HG03521 (cell line): ENCODE data around the gene FOSB.

Source experiments
- ATAC-seq: cut with Tn5 transposase; IDR thresholded peaks from one replicate; pipeline ENCODE4 v1.9.1; 2021; ENCODE audit warnings: mild to moderate bottlenecking, moderate library complexity; ENCODE audit not compliant: unreplicated experiment

Gene FOSB

DNA sequence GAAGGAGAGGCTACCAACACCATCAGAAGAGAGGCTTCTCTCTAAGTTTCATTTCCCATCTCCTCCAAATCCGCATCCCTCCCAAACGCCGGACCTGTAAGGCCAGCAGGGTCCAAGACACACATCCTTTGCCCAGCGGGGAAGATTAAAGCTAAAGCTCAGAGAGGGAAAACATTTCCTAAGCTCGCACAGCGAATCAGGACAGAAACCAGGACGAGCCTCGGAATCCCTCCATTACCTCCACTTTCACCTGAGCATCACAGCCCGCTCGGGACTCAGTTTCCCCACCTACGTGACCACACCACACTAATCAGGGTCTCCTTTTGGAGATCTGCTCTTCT lies 711 bp upstream of the FOSB start:
- ATAC-seq = no peak

DNA sequence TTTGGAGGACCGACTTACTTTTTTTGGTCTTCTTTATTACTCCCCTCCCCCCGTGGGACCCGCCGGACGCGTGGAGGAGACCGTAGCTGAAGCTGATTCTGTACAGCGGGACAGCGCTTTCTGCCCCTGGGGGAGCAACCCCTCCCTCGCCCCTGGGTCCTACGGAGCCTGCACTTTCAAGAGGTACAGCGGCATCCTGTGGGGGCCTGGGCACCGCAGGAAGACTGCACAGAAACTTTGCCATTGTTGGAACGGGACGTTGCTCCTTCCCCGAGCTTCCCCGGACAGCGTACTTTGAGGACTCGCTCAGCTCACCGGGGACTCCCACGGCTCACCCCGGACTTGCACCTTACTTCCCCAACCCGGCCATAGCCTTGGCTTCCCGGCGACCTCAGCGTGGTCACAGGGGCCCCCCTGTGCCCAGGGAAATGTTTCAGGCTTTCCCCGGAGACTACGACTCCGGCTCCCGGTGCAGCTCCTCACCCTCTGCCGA lies 409 bp downstream of the FOSB start:
- peak; percentile 8 for ATAC-seq

DNA sequence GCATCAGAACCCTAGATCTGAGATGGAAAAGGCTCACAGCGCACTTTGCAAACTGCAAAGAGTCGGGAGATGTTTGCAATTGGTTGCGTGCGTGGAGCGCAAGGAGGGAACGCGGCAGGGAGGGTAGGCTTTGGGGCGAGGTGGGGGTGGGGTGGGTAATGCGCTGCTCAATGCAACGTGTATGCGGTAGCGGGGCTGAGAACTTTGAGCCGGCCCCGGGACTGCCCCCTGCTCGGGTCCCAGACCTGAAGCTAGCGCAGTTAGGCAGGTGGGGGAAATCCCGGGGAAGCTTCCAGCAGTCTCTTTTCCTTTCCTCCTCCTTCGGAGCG lies 971 bp downstream of the FOSB start:
- ATAC-seq = no peak

DNA sequence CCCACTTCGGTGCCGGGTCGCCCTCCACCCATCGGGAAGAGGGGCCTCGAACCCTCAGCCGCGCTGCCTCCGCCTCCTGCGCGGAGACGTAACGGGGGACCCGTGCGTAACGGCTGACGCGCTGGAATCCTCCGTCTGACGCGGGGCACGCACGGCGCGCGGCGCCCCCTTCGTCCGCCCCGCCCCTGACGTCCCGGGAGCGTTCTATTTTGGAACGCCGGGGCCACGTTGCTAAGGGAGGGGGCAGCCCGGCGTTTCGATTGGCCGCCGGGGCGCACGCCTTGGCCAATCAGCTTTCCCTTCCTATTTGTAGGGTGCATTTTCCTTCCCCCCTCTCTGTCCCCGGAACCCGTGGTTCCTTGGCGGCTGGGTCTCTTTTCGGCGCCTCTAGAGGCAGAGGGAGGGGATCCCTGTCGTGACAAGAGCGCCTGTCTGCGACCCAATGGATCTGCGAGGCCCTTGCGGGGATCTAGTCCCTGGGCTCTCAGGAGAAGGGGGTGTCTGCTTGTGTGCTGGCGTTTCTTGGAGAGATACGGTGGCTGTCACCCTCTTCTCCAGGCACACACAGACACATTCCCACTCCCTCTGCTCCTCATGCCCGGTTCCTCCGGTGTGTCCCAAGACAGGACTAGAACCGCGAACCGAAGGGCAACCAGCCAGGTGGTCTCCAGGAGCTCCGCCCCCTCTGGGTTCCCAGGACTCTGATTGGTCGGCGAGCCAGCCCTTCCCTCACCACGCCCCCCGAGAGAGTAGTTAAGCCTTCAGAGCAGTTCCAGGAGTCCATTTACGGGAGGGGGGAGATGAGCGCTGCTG lies 1.5 kb downstream of the FOSB start:
- peak; percentile 52 for ATAC-seq

DNA sequence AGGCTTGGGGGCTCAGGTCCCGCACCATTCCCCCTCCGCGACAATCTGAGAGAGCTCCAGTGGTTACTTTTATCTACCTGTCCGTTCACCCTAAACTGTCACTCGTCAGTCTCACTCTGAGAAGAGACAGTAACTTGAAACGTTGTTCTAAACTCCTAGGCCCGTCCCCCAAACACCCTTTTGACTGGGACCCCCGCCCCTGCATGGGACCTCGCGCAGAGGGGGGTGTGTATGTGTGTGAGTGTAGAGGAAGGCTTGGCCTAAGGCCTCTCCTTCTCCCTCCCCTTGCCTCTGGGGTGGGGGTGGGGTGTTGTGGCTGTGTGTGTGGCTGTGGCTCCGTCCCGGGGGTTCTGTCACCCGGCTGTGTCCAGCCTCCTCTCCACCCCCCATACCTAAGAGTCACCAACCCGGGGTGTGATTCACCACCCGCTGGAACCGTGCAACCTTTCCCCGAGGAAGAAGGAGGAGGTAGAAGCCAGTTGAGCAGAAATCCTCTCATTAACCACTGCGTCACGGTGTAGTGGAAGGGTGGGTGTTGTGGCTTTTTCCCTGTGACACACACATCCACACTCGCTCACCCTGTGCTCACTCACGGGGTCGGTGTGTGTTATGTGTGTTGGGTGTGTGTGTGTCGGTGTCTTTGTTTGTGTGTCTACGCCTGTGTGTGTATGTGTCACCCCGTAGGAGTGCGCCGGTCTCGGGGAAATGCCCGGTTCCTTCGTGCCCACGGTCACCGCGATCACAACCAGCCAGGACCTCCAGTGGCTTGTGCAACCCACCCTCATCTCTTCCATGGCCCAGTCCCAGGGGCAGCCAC lies 2.4 kb downstream of the FOSB start:
- ATAC-seq = no peak

DNA sequence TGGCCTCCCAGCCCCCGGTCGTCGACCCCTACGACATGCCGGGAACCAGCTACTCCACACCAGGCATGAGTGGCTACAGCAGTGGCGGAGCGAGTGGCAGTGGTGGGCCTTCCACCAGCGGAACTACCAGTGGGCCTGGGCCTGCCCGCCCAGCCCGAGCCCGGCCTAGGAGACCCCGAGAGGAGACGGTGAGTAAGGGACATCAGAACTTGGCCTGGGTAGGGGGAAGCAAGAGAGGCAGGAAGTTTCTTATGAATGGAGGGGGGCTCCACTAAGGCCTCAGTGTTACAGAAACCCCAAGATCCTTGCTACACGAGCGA lies 2.9 kb downstream of the FOSB start:
- no peak for ATAC-seq

DNA sequence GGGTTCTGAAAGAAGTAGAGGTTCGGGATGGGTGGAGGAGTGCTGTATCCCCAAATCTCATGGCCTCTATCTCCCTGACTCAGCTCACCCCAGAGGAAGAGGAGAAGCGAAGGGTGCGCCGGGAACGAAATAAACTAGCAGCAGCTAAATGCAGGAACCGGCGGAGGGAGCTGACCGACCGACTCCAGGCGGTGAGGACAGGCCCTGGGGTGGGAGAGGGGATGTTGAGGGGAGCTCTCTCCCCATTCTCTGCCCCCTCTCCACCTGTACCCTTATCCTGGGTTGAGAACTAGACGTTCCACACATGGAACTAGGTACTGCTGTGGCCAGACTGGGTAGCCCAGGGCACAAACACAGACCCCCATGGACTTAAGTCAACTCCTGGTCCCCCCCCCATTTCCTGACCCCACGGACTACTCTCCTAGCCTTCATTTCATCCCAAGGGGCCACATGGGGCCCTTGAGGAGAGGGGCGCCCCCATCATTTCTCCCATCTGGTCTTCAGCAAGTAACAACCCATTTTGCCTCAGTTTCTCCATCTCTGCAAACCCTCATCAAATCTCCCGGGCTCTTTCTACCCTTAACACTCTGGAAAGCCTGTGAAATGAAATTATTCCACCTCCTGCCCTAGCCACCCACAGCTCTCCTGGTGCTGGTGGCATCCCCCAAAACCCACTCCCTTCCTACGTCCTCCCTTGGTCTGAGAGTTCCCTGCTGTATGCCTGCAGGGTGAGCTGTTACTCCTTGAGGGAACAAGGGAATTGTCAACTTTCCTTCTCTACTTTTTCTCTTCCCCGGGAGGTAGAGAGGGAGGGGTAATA lies 3.5 kb downstream of the FOSB start:
- ATAC-seq = no peak

DNA sequence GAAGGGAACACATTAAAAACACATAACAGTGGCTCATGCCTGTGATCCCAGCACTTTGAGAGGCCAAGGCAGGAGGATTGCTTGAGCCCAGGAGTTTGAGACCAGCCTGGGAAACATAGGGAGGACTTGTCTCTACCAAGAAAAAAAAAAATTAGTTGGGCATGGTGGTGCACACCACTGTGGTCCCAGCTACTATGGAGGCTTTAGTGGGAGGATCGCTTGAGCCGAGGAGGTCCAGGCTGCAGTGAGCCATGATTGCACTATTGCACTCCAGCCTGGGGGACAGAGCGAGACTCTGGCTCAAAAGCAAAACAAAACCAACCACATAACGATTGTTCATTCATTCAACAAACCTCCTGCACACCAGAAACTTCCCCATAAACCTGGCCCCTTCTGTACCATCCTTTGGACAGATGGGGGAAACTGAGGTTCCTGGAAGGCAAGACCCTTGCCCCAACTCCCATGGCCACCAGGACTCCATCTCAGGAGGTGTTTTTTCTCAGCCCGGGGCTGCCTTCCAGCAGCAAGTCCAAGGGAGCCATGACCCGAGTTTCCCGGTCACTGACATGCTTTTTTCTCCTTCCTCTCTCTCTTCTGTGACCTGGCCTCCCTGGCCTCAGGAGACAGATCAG lies 4.3 kb downstream of the FOSB start:
- ATAC-seq = no peak

DNA sequence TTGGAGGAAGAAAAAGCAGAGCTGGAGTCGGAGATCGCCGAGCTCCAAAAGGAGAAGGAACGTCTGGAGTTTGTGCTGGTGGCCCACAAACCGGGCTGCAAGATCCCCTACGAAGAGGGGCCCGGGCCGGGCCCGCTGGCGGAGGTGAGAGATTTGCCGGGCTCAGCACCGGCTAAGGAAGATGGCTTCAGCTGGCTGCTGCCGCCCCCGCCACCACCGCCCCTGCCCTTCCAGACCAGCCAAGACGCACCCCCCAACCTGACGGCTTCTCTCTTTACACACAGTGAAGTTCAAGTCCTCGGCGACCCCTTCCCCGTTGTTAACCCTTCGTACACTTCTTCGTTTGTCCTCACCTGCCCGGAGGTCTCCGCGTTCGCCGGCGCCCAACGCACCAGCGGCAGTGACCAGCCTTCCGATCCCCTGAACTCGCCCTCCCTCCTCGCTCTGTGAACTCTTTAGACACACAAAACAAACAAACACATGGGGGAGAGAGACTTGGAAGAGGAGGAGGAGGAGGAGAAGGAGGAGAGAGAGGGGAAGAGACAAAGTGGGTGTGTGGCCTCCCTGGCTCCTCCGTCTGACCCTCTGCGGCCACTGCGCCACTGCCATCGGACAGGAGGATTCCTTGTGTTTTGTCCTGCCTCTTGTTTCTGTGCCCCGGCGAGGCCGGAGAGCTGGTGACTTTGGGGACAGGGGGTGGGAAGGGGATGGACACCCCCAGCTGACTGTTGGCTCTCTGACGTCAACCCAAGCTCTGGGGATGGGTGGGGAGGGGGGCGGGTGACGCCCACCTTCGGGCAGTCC lies 5.0 kb downstream of the FOSB start:
- no peak for ATAC-seq

DNA sequence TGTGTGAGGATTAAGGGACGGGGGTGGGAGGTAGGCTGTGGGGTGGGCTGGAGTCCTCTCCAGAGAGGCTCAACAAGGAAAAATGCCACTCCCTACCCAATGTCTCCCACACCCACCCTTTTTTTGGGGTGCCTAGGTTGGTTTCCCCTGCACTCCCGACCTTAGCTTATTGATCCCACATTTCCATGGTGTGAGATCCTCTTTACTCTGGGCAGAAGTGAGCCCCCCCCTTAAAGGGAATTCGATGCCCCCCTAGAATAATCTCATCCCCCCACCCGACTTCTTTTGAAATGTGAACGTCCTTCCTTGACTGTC lies 5.5 kb downstream of the FOSB start:
- no peak for ATAC-seq

DNA sequence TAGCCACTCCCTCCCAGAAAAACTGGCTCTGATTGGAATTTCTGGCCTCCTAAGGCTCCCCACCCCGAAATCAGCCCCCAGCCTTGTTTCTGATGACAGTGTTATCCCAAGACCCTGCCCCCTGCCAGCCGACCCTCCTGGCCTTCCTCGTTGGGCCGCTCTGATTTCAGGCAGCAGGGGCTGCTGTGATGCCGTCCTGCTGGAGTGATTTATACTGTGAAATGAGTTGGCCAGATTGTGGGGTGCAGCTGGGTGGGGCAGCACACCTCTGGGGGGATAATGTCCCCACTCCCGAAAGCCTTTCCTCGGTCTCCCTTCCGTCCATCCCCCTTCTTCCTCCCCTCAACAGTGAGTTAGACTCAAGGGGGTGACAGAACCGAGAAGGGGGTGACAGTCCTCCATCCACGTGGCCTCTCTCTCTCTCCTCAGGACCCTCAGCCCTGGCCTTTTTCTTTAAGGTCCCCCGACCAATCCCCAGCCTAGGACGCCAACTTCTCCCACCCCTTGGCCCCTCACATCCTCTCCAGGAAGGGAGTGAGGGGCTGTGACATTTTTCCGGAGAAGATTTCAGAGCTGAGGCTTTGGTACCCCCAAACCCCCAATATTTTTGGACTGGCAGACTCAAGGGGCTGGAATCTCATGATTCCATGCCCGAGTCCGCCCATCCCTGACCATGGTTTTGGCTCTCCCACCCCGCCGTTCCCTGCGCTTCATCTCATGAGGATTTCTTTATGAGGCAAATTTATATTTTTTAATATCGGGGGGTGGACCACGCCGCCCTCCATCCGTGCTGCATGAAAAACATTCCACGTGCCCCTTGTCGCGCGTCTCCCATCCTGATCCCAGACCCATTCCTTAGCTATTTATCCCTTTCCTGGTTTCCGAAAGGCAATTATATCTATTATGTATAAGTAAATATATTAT lies 6.1 kb downstream of the FOSB start:
- ATAC-seq = no peak

DNA sequence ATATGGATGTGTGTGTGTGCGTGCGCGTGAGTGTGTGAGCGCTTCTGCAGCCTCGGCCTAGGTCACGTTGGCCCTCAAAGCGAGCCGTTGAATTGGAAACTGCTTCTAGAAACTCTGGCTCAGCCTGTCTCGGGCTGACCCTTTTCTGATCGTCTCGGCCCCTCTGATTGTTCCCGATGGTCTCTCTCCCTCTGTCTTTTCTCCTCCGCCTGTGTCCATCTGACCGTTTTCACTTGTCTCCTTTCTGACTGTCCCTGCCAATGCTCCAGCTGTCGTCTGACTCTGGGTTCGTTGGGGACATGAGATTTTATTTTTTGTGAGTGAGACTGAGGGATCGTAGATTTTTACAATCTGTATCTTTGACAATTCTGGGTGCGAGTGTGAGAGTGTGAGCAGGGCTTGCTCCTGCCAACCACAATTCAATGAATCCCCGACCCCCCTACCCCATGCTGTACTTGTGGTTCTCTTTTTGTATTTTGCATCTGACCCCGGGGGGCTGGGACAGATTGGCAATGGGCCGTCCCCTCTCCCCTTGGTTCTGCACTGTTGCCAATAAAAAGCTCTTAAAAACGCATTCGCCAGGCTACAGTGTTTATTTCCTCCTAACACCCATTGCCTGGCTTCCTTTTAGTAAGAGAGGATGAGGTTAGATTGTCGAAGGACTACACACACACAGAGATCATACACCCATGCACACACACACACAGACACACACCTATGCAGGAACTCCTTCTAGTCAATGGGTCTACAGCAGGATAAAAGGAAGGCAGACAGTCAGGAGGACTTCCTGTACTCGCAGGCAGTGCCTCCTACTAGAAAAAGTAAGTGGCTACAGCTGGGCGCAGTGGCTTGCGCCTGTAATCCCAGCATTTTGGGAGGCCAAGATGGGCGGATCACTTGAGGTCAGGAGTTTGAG lies 7.1 kb downstream of the FOSB start:
- ATAC-seq = no peak

DNA sequence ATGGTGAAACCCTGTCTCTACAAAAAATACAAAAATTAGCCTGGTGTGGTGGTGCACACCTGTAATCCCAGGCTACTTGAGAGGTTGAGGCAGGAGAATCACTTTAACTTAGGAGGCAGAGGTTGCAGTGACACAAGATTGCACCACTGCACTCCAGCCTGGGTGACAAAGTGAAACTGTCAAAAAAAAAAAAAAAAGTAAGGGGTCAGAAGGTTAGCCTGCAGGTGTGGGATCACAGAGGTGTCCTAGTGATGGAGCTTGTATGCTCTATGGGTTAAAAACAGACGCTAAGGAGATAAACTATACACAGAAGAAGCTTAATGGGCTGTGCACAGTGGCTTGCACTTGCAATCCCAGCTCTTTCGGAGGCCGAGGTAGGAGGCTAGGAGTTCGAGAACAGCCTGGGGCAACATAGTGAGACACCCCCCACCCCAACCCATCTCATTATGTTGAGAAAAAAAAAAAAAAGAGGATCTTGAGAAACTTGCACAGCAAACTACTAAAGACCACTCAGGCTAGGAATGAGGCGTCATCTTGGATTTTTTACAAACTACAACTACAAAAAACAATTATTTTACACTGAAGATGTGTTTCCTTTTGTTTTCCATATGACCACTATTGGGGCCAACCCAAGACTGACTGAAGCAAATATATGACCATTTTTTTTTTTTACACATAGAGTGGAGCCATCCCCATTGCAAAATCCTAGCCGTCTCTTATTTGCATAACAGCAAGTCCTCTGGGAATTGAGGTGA lies 7.9 kb downstream of the FOSB start:
- ATAC-seq = no peak

DNA sequence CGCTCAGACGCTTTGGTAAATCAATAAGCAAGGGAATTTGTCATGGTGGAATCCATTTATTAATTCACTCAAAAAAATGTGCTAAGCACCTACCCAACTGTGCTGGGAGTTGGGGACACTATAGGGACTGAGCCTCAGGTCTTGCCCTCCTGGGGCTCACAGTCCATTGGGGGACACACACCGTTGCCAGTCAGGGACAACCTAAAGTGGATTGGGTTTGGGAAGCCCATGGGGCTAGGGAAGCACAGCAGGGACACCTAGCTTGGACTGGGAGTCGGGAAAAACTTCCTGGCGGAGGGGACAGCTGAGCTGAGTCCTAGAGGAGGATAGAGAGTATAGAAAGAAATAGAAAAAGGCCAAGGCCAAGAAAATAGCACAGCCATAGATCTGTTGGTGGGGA lies 8.5 kb downstream of the FOSB start:
- no peak for ATAC-seq

DNA sequence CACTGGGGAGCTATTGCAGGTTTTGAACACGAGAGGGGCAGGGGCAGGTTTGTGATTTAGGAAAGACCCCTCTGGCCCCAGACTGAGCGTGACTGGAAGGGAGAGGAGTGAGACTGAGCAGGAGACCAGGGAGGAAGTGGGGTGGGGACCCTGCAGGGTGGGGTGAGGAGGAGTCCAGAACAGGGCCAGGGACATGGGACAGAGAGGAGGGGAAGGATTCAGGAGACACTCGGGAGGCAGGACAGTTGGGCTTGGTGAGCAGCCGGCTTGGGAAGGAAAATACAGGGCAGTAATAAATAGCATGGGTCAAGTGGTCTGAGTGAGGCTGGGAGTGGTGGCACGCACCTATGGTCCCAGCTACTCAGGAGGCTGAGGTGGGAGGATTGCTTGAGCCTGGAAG lies 9.4 kb downstream of the FOSB start:
- no peak for ATAC-seq

DNA sequence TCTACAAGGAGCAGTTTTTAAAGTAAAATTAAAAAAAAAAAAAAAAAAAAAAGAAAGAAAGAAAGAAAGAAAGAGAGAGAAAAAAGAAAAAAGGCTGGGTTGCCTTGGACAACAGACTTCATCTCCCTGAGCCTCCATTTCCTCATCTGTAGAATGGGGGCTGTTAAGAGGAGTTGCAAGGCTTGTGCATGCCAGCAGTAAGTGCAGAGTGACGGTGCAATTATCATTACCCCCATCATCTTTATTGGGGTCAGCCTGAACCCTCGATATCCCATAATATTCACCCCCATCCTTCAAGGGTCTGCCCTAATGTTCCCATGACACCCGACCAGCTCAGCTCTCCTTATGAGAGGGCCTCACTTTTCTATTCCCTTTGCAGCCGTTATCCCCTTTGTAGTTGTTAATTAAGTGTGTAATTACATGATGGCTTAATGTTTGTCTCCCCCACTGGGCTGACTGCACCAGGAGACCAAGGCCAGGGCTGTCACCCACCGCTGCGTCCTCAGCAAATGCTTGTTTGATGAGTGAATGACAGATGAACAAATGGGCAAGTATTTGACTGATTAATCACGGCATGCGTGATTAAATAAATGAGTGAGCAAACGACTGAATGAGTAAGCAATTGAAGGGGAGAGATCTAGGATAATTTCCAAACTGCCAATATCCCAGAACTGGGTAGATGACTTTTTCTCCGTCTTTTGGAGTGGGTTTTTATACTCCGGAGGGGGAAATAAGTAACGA lies 10.1 kb downstream of the FOSB start:
- ATAC-seq = no peak
